DMS153 treated with DMSO at 0.1 percent for 48 hours (cell line): ENCODE data around the gene ADISSP.
A peak's percentile ranks its signal among the peaks of the same experiment; 100 is the strongest.

Experiments
- DNase-seq: peaks from one replicate; lab custom pipeline; 2025; ENCODE audit not compliant: unreplicated experiment; lab: John Stamatoyannopoulos, UW

Gene ADISSP

DNA sequence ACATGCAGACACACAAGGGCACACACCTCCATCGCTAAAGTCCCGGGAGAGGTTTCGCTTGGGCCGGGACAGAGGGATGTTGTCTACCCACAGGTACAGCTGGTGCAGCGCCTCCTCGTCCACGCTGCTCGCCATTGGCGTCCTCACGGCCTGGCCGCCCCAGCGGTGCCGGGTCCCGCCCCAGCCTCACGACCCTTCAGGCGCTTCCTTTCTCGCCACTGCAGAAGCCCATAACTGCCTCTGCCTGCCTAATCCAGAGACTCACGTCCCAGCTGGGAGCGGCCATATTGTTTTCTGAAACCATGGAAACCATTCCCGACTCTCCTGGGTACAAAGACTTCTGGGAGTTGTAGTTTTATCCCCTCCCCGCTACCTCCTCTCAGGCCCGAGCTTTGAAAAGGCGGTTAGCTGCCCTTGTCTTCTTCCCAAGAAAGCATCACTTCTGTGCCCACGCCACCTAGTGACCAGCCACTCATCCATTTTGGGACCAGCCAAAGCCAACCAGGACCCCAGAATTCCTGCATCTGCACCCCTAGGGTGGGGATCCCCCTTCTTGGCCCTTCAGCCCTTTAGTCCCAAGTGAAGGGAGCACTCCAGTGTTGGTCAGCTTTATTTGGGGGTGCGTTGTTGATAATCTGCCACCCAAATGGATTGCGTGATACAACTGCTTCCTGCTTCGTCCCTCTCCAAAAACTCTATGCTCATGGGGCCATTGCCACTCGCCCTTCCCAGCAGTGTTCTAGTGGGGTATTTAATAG, 13.8 kb upstream of the ADISSP start, which contains the start of gene SPEF1:
Gene SPEF1 (minus strand): TSS at position 296 of the 758 bp plus-strand sequence. CDS start 161 bp downstream, at position 135.
- peak; percentile 72 for DNase-seq

DNA sequence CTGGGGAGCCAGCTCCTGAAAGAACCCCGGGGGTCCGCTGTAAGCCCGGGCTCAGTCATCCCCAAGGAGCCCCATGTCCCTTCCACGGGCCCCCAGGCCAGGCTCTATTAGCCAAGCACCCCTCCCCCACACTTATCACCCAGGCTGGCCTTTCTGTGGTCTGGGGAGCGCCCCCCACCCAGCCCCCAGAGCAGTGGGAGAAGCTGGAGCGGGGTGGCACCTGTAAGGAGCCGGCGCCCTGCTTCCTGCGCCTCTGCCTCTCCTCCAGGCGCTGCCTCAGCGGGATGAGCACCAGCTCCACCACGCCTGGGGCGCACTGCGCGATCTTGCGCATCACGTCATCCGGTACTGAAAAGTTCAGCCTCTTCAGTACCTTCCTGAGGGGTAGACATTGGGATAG, 11.4 kb upstream of the ADISSP start:
- DNase-seq: no peak

DNA sequence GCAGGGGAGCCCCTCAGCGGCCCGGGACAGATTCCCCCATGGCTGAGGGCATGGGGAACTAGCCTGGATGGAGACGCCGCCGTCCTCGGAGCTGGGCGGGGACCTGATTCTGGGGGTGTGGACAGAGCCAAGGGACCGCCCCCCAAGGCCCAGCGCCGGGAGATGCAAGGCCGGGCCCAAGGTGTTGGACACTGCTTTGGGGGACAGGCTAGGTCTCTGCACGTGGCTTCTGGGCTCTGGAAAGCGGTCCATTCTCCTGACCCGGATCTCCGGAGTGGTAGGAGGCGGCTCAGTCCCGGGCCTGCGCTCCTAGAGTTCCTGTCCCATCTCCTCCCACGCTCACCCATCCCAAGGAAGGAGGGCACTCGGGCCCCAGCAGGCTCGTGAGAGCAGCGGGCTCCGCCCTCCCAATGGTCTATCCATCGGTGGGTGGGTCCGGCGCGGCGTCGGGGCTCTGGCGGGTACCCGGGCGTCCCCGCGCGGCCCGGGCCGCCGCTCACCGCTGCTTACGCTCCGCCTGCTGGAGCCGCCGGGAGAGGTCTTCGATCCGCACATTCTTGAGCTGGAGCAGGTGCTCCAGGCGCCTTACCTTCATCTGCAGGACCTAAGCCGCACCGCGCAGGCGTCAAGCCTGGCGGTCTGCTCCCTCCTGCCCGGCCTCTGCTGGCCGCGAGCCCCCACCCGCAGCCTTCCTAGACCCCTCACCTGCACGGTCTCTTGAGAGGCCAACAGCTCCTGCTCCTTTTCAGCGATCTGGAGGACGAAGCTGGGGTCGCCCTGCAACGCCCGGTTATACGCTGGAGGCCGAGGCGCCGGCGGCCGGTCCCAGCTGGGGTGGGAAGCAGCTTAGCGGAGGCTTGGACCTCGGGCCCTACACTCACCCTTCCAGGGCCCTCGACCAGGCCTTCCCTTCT, 10.4 kb upstream of the ADISSP start:
- DNase-seq: no peak

DNA sequence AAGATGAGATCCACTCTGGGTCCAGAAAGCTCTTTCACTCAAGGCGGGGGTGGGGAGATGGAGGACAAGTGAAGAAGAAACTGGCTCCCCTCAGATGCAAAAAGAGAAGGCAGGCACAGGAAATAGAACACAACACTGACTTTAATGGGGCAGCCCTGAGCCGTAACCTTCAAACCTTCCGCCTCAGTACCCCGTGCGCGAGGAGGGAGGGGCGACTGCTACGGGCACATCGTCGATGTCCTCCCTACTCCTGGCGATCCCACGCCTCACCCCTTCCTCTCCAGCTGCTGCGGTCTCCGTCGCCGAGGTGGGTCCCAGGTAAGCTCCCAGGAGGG, 9.8 kb upstream of the ADISSP start:
- DNase-seq: no peak

DNA sequence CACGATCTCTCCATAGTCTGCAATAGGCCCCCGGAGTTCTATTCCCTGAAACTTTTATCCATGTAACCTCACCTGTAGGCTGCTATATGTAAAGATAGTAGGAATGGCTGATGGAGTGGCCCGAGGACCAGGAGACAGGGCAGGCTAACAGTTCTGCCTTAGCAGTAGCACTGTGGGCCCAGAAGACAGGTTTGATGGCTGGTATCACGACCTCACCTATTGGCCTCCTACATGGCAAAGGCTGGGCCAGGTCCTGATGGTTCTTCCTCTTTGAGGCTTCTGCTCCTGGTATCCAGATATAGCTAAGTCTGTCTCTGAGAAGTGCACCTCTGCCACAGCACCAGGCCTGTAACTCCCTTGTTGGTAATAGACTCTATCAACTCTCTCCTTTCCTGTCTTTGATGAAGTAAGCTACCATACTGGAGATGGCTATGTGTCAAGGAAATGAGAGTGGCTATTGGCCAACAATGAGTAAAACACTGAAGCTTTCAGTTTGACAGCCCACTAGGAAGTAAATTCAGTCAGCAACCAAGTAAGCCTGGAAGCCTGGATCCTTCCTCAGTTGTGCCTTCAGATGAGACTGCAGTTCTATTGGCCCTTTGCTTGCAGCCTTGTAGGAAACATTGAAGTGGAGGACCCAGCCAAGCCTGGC, 8.0 kb upstream of the ADISSP start:
- no peak for DNase-seq

DNA sequence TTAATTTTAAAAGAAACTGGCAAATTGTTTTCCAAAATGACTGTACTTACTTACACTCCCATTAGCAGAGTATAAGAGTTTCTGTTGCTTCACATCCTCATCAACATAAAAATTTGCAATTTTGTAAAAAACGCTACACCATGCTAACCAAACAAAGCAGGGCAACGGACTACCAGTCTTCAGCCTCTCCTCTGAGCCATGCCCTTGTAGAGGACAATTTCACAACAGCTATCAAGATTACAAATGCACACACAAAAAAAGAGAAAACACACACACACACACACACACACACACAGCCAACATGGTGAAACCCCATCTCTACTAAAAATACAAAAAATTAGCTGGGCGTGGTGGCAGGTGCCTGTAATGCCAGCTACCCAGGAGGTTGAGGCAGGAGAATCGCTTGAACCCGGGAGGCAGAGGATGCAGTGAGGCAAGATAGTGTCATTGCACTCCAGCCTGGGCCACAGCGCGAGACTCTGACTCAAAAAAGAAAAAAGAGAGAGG, 4.1 kb upstream of the ADISSP start:
- DNase-seq: no peak

DNA sequence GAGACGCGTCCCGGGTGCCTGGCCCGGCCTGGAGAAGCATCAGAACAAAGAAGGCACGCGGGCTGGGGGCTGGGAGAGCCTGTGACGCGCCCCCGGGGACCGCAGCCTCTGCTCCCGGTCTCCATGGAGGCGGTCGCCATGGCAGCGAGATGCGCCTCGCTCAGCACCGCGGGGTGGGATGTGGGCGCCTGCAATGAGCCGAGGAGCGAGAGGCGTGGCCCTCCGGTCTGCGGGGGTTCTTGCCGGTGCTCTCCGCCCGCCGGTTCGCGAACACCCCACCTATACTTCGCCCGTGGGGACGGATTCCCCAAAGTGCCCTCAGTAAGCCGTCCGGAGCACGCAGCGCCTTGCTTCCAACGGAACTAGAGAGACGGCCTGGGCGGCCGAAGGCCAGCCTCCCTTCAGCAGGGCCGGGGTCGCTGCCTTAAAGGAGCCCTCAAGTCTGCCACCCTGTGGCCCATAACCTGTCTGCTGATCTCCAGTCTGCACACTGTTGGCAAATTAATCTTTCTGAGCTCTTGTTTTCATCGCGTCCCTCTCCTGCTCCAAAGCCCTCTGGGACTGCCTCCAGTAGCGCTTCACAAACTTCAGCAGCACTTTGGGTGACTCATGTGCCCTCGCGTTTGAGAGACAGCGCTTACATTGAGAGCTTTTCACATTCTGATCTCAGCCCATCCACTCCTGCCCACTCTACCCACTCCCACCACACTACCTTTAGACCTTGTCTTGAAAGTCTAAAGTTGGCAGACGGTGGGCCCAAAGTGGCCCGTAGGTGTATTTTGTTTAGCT, 983 bp upstream of the ADISSP start:
- DNase-seq: peak; percentile 42

DNA sequence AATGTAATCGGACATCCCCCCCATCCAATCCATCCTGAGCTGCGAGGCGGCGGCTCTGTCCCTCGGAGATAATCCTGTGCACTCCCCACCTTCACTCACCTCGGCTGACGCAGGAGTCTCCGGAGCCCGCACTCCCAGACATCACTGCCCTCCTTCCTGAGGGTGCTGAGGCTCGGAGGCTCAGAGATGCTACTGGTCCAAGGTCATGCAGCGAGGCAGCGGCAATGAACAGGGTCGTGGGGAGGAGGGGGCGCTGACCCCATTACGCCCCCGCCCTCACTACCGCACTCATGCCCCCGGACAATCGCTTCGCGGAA, 485 bp downstream of the ADISSP start:
- no peak for DNase-seq

DNA sequence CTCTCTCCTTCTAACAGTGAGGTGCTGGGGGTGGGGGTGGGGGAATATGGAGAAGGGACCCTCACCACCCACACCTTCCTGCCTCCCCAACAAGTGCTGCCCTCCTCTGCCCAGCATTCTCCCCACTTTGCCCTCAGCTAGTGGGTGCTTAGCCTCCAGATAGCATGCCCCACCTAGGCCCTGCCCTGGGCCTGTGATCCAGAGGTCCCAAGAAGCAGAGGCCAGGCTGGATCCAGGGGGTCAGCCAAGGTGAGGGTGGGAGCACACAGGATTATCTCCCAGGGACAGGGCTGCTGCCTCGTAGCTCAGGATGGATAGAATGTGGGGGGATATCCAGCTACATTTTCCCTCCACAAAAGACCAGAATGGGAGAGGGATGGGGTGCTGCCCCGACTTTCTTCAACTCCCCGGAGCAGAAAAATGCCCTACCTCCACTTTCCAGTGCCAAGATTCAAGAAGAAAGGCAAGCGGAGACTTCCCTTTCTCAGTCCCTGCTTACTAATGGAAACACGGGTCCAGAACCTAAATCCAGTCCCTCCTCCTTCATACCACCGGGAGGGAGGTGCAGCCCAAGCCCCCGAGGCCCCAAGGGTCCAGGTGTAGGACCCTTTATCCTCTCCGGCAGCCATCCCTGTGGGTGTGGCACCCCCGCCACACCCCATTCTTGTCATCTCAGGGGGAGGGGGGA, 987 bp downstream of the ADISSP start:
- no peak for DNase-seq

DNA sequence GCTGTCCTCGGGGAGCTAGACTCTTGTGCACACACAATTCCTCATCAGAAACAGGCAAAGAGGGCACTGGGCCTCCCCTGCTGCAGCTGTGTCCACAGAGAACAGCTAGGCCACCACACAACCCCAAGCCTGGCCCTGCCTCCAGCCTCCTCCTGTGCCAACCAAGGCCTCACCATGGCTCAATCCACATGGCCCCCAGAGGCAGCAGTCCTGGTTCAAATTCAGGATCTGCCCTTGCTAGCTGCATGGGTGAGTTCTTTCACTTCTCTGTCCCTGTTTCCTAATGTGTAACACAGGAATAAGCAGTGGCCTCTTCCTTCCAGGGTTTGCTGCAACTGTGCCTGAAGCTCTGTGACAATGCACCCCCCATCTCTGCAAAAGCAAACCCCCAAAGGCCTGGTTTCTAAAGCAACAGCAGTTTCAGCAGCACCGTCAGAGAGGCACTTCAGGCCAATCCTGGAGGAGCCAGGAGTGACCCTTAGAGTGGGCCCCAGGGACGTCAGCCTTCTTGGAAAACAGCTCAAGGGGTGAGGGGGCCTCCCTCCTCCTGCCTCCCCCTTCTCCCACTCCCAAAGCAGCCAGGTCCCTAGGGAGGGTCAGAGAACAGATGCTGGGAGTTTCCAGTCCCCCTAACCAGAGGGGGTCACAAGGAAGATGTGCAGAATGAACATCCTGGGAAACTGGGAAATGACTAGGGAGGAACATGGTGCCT, 2.2 kb downstream of the ADISSP start:
- DNase-seq: no peak

DNA sequence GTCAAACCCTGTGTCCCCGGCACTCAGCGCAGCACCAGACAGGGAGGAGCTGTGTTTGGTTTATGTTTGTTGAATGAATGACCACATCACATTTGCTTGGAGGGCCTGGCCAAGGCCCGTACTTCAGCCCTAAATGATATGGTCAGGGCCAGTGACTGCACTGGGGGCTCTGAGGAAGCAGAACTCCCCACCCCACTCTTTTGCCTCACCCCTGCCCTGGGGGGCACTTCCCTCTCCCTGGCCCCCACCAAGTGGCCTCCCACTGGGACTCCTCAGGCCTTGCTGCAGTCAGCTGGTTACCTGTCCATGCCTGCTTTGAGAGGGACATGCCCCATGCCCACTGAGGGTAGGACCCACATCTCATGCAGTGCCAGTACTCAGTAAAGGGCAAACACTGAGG, 2.9 kb downstream of the ADISSP start:
- DNase-seq: no peak

DNA sequence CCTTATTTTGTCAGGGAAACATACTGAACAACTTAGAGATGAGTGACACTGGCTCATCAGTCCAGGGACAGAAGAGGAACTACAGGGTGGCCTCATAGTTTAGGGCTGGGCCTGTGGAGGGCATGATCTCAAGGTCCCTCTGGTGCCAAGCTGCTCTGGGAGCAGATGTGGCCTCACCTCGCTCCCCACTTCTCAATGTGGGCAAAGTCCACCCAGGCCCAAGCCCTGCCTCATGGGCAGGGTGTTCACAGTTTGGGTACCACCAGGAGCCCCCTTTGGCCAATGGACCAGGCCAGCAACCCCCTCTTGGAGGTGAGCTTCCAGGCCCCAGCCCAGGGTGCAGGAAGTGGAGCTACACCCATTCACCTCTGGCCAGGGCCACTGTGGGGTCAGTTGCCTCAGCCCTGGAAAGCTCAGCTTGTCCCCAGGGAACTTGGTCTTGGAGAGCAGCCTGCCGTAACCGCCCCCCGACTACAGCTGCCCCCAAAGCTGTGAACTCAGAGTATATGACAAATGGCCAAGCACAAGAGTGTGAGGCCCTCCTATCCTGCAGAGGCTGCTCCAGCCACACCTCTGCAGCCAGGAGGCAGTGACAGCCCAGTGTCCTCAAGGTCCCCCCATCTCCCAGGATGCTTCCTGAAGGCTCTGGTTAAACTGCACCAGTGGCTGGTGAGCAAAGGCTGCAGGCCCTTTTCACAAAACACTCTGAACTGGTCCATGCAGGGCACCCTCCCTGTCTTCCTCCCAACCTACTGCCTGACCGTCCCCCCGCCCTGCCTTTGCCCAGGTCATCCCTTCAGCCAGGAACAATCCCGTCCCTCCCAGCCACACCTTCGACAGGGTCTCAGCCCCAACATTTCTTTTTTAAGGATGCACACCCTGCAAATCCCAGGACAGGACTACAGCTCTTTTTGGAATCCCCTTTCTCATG, 3.6 kb downstream of the ADISSP start:
- no peak for DNase-seq

DNA sequence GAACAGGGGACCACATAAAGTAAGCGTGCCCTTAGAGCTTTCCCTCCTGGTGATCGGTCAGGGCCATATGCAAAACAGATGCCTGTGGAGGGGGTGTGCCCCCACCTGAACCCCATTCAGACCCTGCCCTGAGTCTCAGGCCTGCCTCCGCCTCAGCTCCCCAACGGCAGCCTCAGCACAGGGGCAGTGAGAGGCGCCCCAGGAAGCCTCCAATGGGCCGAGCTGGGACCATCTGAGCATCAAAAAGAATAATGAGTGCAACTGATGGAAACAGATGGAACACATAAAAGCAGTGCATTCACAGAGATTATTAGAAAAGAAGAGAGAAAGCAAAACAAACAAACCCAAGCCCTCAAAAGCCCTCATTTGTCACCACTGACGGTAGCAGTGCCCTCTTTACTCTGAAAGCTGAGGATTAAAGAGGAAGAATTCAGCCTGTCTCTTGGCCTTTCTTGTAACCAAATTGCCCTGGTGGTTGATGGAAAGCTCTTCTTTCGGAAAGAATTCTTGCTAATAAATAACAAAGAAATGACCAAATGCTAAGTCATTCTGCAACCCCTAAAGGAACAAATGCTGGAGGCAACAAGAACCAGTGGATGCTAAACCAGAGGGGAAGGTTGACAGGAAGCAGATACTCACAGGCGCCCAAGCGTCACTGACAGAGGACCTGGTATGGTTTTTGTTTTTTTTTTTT, 6.8 kb downstream of the ADISSP start:
- DNase-seq: no peak

DNA sequence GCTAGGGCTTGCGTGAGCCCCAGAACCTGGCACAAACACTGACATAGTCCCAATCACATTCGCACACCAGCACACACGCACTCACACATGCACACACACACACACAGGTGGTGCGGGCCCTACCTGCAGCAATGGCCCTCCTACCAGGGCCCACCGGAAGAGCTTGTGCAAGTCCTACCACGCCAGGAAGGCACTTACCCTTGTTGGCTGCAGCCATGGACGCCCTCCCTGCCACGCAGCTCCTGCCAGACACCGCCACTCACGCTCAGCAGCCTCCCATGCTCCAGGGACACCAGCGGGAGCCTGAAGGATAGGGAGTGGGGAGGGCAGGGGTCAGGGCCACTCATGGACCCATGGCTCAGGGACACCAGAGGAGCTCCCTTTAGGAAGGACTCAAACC, 7.7 kb downstream of the ADISSP start:
- no peak for DNase-seq

DNA sequence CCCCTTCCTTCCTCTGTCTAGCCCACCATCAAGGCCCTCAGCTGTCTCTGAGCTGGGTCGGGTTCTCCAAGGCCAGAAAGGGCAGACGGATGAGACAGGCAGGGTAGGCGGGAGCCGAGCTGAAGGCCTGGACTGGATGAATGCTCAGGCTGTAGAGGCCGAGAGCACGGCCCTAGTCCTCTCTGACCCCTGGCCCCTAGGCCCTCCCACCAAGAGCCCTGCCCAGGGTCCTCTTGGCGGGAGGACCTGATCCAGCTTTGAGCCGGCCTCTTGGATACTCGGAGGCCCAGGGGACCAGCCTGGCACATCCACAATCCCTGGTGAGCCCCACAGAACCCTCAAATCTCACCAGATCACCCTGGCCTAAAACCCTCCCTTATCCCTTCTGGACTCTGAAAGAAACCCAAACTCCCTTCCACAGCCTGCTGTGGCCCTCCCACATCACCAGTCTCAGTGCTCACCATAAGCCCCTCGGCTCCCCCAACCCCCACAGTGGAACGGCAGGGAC, 8.2 kb downstream of the ADISSP start:
- no peak for DNase-seq

DNA sequence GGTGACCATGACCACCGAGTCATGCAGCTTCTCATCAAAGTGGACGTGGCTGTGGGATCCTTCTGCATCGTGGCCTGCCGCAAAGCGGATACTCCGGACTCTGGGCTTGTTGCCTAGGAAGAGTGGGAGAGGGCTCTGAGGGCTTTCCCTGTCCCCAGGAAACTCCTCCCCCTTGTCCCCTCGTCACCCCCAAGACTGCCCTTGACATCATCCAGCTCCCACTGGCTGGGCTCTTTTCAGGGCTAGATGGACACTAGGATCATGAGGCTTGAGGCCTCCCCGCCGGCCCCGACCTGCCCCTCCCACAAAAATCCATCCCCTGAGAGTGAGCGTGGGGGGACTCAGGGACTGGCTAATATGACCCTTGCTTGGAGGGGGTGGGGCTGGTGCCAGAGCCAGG, 9.0 kb downstream of the ADISSP start:
- DNase-seq: no peak

DNA sequence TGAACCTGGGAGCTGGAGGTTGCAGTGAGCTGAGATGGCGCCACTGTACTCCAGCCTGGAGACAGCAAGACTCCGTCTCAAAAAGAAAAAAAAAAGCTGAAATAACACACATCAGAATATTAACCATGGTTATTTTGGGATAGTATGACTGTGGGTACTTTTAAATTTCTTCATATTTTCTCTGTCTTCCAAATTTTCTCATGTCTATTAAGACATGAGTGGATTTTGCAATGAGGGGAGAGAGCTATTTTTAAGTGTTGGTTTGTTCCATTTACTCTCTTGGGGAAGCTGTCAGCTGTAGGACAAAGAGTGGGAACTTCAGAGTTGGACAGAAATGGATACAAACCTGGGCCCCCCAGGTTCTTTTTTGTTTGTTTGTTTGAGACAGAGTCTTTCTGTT, 10.3 kb downstream of the ADISSP start:
- DNase-seq: no peak
